DMS 273 (cell line): ENCODE measurements around the gene CAPNS1.
"Not testable (repeated sequence)": the region's sequence is repeated elsewhere in the genome, so short reads cannot be mapped to it uniquely, and the experiment has no call there.

ENCODE experiments used
- DNase-seq: peaks from one replicate; lab custom pipeline; 2025; ENCODE audit not compliant: unreplicated experiment; lab: John Stamatoyannopoulos, UW

The CAPNS1 gene

GRCh38 chr19:36149673-36150406 is 10.0 kb downstream of the CAPNS1 start:
- no peak for DNase-seq

DNA sequence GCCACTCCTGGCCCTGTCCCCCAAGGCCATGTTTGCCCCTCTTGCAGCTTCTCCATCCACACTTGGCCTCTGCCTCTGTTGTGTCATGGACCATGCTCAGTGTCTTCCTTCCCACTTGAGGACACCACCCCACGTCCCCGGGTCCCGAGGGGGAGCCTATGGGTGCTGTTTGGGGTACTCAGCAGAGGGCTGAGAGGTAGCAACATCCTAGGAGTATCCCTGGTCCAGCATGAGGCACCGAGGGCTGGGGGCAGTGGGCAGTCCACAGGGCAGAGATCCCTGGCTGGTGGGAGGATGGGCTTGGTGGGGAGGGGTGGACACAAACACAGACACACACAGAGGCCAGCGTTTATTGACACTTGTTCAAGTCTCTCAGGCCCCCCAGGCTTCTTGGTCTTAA is 10.7 kb downstream of the CAPNS1 start:
- no peak for DNase-seq

- no peak for DNase-seq
Measured at GRCh38 chr19:36151144-36152018, 11.5 kb downstream of the CAPNS1 start.

GRCh38 chr19:36152019-36152351 is 12.1 kb downstream of the CAPNS1 start:
- no peak for DNase-seq

GRCh38 chr19:36152352-36153091 is 12.7 kb downstream of the CAPNS1 start, which contains the start of gene COX7A1:
TSS of gene COX7A1 (minus strand) at chr19:36152447. CDS start at chr19:36152407, 40 bp downstream.
- no peak for DNase-seq

- no peak for DNase-seq
Measured at GRCh38 chr19:36153126-36153525, 13.3 kb downstream of the CAPNS1 start.

GRCh38 chr19:36160821-36161596 is 21.1 kb downstream of the CAPNS1 start:
- no peak for DNase-seq

DNA sequence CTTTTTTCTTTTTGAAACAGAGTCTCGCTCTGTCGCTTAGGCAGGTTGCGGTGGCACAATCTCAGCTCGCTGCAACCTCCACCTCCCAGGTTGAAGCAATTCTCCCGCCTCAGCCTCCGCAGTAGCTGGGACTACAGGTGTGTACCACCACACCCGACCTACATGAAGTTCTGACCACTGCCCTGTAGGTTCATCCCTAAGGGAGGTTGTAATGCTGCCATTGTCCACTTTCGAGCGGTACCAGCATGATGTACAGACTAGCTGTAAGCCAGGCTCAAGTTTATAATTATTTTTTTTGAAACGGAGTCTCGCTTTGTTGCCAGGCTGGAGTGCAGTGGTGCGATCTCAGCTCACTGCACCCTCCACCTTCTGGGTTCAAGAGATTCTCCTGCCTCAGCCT is 23.9 kb downstream of the CAPNS1 start:
- DNase-seq: no peak

- DNase-seq: peak; percentile 79
Measured at GRCh38 chr19:36169084-36169760, 29.4 kb downstream of the CAPNS1 start.

DNA sequence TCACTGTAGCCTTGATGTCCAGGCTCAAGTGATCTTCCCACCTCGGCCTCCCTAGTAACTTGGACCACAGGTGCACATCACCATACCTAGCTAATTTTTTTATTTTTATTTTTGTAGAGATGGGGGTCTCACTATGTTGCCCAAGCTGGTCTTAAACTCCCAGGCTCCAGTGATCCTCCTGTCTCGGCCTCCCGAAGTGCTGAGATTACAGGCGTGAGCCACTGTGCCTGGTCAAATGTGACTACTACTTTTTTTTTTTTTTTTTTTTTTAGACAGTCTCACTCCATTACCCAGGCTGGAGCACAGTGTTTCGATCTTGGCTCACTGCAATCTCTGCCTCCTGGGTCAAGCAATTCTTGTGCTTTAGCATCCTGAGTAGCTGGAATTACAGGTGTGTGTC is 33.0 kb downstream of the CAPNS1 start:
- DNase-seq: no peak

DNA sequence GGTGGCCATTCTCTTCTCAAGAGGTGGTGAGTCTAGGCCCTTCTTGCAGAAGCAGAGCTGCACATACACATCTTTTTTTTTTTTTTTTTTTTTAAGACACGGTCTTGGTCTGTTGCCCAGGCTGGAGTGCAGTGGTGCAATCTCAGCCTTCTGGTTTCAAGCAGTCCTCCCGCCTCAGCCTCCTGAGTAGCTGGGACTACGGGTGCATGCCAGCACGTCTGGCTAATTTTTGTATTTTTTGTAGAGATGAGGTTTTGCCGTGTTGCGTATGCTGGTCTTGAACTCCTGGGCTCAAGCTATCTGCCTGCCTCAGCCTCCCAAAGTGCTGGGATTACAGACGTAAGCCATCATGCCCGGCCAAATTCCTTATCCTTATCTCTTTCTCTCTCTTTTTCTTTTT is 34.0 kb downstream of the CAPNS1 start:
- not testable (repeated sequence) for DNase-seq

DNA sequence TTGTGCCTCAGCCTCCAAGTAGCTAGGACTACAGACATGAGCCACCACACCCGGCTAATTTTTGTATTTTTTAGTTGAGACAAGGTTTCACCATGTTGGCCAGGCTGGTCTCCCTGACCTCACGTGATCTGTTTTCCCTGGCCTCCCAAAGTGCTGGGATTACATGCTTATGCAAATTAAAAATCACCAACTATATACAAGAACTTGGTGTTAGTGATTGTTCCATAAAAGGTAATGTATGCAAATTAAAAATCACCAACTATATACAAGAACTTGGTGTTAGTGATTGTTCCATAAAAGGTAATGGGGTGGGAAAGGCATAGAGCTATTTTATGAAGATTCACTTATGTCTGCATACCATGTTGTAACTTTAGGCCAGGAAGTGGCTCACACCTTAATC is 39.2 kb downstream of the CAPNS1 start:
- not testable (repeated sequence) for DNase-seq

- DNase-seq: no peak
Measured at GRCh38 chr19:36182612-36183244, 42.9 kb downstream of the CAPNS1 start.

DNA sequence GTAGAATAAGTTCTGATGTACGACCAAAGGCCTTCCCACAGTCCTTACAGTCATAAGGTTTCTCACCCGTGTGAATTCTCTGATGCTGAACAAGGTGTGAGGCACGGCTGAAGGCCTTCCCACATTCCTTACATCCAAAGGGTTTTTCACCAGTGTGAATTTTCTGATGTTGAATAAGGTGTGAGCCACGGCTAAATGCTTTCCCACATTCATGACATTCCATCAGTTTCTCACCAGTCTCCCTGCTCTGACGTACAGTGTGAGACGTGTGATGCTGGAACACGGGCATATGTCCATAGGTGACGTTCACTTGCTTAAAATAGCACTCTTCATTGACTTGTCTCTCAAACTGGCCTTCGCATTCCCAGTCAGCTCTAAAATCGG is 43.4 kb downstream of the CAPNS1 start:
- no peak for DNase-seq

GRCh38 chr19:36186722-36187121 is 46.9 kb downstream of the CAPNS1 start:
- DNase-seq: not testable (repeated sequence)

DNA sequence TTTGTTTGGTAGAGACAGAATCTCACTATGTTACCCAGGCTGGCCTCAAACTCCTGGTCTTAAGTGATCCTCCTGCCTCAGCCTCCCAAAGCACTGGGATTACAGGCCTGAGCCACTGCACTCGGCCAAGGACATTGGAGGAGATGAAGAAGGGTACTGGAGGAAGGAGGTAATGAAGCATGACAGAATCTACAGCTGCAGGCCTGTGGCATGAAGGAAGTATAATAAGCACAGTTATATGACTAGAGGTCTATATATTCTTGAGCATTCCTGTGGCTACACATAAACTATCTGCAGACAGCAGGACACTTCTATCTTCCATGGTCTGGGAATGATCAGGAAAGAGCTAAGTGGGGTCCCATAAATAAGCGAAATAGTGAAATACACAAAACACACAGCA is 56.4 kb downstream of the CAPNS1 start:
- DNase-seq: no peak

DNA sequence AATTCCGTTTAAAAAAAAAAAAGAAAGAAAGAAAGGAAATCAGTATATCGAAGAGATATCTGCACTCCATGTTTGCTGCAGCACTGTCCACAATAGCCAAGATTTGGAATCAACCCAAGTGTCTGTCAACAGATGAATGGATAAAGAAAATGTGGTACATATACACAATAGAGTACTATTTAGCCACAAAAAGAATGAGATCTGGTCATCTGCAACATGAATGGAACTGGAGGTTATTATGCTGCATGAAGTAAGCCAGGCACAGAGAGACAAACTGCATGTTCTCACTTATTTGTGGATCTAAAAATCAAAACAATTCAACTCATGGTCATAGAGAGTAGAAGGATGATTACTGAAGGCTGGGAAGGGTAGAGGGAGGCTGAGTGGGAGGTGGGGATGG is 58.3 kb downstream of the CAPNS1 start:
- no peak for DNase-seq
